GM12878 (cell line): Measurements from ENCODE around the gene PTPRS. TPM values are rescaled to one million over a fixed set of nuclear protein-coding genes. Genes with fewer than 3 reads are reported as not detected.
"Not testable (repeated sequence)": the region's sequence is repeated elsewhere in the genome, so short reads cannot be mapped to it uniquely, and the experiment has no call there.

Experiments used
- ATAC-seq: fragments of 200-7000 bp; cut with Tn5 transposase; 3 replicates; pipeline ENCODE4 v1.9.1; 2020; ENCODE audit warnings: mild to moderate bottlenecking, moderate library complexity
- BruUV-seq: library from RNA; stranded (reverse); fragments of 400-500 nt; replicated peaks from 2 replicates; lab custom pipeline; 2021; lab: Mats Ljungman, UMichigan
- CTCF ChIA-PET: fragments of 300-600 bp; sonication (Branson Sonifier 250); formaldehyde crosslinking; extraction: SDS; loops from one replicate; lab custom pipeline; 2021; ENCODE audit warnings: inconsistent platforms; lab: Yijun Ruan, JAX
- POLR2A ChIA-PET: fragments of 350-600 bp; formaldehyde crosslinking; extraction: SDS; loops from one replicate; lab custom pipeline; 2021; ENCODE audit warnings: inconsistent platforms; lab: Charles Lee
- RAD21 ChIA-PET: fragments of 300-600 bp; sonication (Branson Sonifier 250); formaldehyde crosslinking; loops from one replicate; lab custom pipeline; 2023; ENCODE audit warnings: antibody characterized with exemption; ENCODE audit not compliant: unreplicated experiment; lab: Charles Lee
- SMC1A ChIA-PET: fragments of 300-600 bp; sonication (Branson Sonifier 250); formaldehyde crosslinking; loops from one replicate; lab custom pipeline; 2023; ENCODE audit not compliant: unreplicated experiment, uncharacterized antibody; lab: Charles Lee
- DNase-seq: peaks from one replicate; pipeline ENCODE4 v3.0.0-alpha.2; 2011; ENCODE audit warnings: low read depth, low spot score
- FAIRE-seq: peaks from 3 replicates; lab custom pipeline; 2011; peaks lifted over from hg19 to GRCh38; lab: Jason Lieb, UNC
- H2AFZ ChIP-seq: 2 replicates; pipeline ENCODE4 v1.6.0; 2011; ENCODE audit warnings: low read depth, low read length, control low read depth; ENCODE audit not compliant: control insufficient read depth
- H3K27ac ChIP-seq: 2 replicates; pipeline ENCODE4 v1.5.1; 2011; ENCODE audit warnings: control low read depth; ENCODE audit not compliant: control insufficient read depth, insufficient read depth
- H3K27me3 ChIP-seq, 2 experiments: replicated peaks in 1 of 2; 2 replicates each; pipeline versions ENCODE4 v1.6.0 to v1.6.1; 2011; ENCODE audit warnings: low read length in 1 of 2; ENCODE audit not compliant: control insufficient read depth in 2 of 2, insufficient read depth in 2 of 2
- H3K36me3 ChIP-seq, 2 experiments: 2 replicates each; pipeline ENCODE4 v1.5.1; 2011; ENCODE audit warnings: low read length in 1 of 2; ENCODE audit not compliant: control insufficient read depth in 2 of 2, insufficient read depth in 2 of 2
- H3K4me1 ChIP-seq: 2 replicates; pipeline ENCODE4 v1.6.1; 2011; ENCODE audit warnings: mild to moderate bottlenecking, low read length, moderate library complexity, mixed read lengths; ENCODE audit not compliant: control insufficient read depth, insufficient read depth
- H3K4me2 ChIP-seq: 2 replicates; pipeline ENCODE4 v1.6.0; 2011; ENCODE audit warnings: control low read depth; ENCODE audit not compliant: control insufficient read depth, insufficient read depth
- H3K4me3 ChIP-seq: fragments of 200-600 bp; sonication (generic); 2 replicates; pipeline ENCODE4 v1.5.1; 2016
- H3K79me2 ChIP-seq: 2 replicates; pipeline ENCODE4 v1.6.0; 2011; ENCODE audit warnings: low read length; ENCODE audit not compliant: control insufficient read depth, insufficient read depth
- H3K9ac ChIP-seq: 2 replicates; pipeline ENCODE4 v1.8.0; 2011; ENCODE audit warnings: low read length, control low read depth, mixed read lengths; ENCODE audit not compliant: control insufficient read depth, insufficient read depth
- H3K9me3 ChIP-seq: replicated peaks from 3 replicates; pipeline ENCODE4 v1.5.1; 2011; ENCODE audit warnings: mild to moderate bottlenecking, low read length; ENCODE audit not compliant: control insufficient read depth, insufficient read depth
- H4K20me1 ChIP-seq: 2 replicates; pipeline ENCODE4 v1.6.0; 2011; ENCODE audit not compliant: control insufficient read depth, insufficient read depth
- MEF2A ChIP-seq: IDR thresholded peaks from 2 replicates; pipeline ENCODE4 v1.6.1; 2011; ENCODE audit warnings: low read depth, mild to moderate bottlenecking, low read length, moderate library complexity; ENCODE audit not compliant: insufficient read depth
- WGBS: methylation state at CpG from one replicate; pipeline ENCODE4 v1.1.6; 2016; ENCODE audit warnings: low lambda C conversion rate; ENCODE audit not compliant: insufficient replicate concordance, insufficient coverage; ENCODE audit errors: missing lambda C conversion rate; 5-methylcytosine and 5-hydroxymethylcytosine counted together
- in situ Hi-C: fragments of 300-500 bp; cut with MboI; formaldehyde crosslinking; loops from 9 replicates; pipeline ENCODE4 v1.14.3; 2018; ENCODE audit warnings: mixed read lengths
- intact Hi-C: fragments of 100-400 bp; cut with micrococcal nuclease; formaldehyde crosslinking; loops from one replicate; pipeline ENCODE4 v1.14.2; 2022; ENCODE audit not compliant: unreplicated experiment
- polyA plus RNA-seq, 11 experiments: library from polyadenylated mRNA; depleted of rRNA in 4 of 11; unstranded in 6 of 11; stranded (reverse) in 5 of 11; fragments of >200 nt; fragmentation: Nextera tagmentation in 4 of 11; fragmentation: Illumina TruSeq in 1 of 11; extraction: Ambion mirVana in 4 of 11; extraction: Trizol in 1 of 11; gene quantifications; 1 replicate in 1 of 11; 2 replicates in 10 of 11; pipeline versions ENCODE4 v1.2.1 to v1.2.3, GENCODE V29; 2011 to 2016; ENCODE audit warnings: inconsistent platforms in 2 of 11, missing spikeins in 2 of 11, low read depth in 1 of 11
- total RNA-seq, 4 experiments: library from RNA; depleted of rRNA in 3 of 4; stranded (reverse); fragments of >200 nt in 3 of 4; fragmentation: Illumina TruSeq in 1 of 4; extraction: Trizol in 1 of 4; gene quantifications; 2 replicates each; pipeline versions ENCODE4 v1.2.1 to v1.2.3, GENCODE V29; 2013 to 2021

PTPRS gene
- total and polyA plus RNA-seq, 10 of the 15 experiments (the other 5 are each of a cell fraction or from before 2014, with no cell fraction given), result 0.09 to 32.1 (median 0.71) TPM

GRCh38 chr19:5361839-5362238, 21.2 kb upstream of the PTPRS start:
- H3K4me2 ChIP-seq, H3K27me3 ChIP-seq, H3K9ac ChIP-seq, H3K4me3 ChIP-seq, H4K20me1 ChIP-seq, BruUV-seq, H3K36me3 ChIP-seq, CTCF ChIA-PET, FAIRE-seq, RAD21 ChIA-PET, H3K27ac ChIP-seq, H3K4me1 ChIP-seq, SMC1A ChIA-PET, intact Hi-C loops, in situ Hi-C loops, H3K79me2 ChIP-seq, POLR2A ChIA-PET, DNase-seq, H3K9me3 ChIP-seq, H2AFZ ChIP-seq, ATAC-seq: not testable (repeated sequence)
- WGBS, result 20% methylated on average over 9 of the region's 9 CpGs

- FAIRE-seq (no peak), ATAC-seq (no peak), DNase-seq (no peak)
- TF ChIP-seq MEF2A, result no peak
- H3K27me3 ChIP-seq, result no peaks in the 10 kb centered on the region
- H3K4me3 ChIP-seq, result no peak overlapping the region
- ChIA-PET POLR2A (no interaction called here), SMC1A (no interaction called here), RAD21 (no interaction called here), CTCF (no interaction called here)
- H3K27ac ChIP-seq, result no peak overlapping the region
- no TSS peak for BruUV-seq
- WGBS, result 33% methylated on average over 4 of the region's 4 CpGs
- no peaks in the 10 kb centered on the region for H3K4me1 ChIP-seq
- in situ Hi-C loops, result no loop called here
- no peak overlapping the region for H2AFZ ChIP-seq
- no peaks in the 10 kb centered on the region for H4K20me1 ChIP-seq
- no peaks in the 10 kb centered on the region for H3K36me3 ChIP-seq
- H3K9me3 ChIP-seq, result no peaks in the 10 kb centered on the region
- no peak overlapping the region for H3K9ac ChIP-seq
- intact Hi-C loops, result no loop called here
- no peak overlapping the region for H3K4me2 ChIP-seq
- no peaks in the 10 kb centered on the region for H3K79me2 ChIP-seq
Measured at GRCh38 chr19:5361407-5361806, 20.8 kb upstream of the PTPRS start.
